Erythroblast (primary cell): Measurements from ENCODE around the gene TRAF1.

Source experiments
- GATA1 ChIP-seq: IDR thresholded peaks from 2 replicates; pipeline ENCODE4 v1.6.1; 2011; ENCODE audit warnings: low read depth, mild to moderate bottlenecking, control low read depth, low read length, moderate library complexity
- POLR2A ChIP-seq: IDR thresholded peaks from 2 replicates; pipeline ENCODE4 v1.6.1; 2011; ENCODE audit warnings: mild to moderate bottlenecking, low read length

DNA sequence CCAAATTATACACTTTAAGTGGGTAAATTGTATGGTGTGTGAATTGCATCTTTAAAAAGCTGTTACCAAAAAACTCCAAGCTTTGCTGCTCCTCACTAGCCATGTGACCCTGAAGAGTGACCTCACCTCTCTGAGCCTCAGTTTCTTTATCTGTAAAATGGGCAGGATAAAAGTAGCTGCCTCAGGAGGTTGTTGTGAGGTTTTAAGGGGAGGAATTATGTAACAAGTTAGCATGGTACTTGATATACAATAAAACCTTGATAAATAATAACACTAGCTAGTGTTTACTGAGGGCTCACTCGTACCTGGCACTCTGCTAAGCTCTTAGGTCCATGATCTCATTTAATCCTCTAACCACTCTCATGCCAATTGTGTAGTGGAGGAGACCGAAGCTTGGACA is 30.6 kb downstream of the TRAF1 start:
- TF ChIP-seq POLR2A (no peak), GATA1 (no peak)
